Vagina (tissue), 2 donors: Measurements from ENCODE around the gene GTSE1. TPM values are rescaled to one million over a fixed set of nuclear protein-coding genes. Genes with fewer than 3 reads are reported as not detected.

Experiments
- DNase-seq, 2 donors: peaks; one replicate each; pipeline ENCODE4 v3.0.0-alpha.2; 2017; ENCODE audit errors: extremely low spot score in 2 of 2
- H3K27ac ChIP-seq: fragments of 200-600 bp; sonication (generic); one replicate; pipeline ENCODE4 v1.5.1; 2019
- H3K27me3 ChIP-seq: fragments of 200-600 bp; sonication (generic); one replicate; pipeline ENCODE4 v1.5.1; 2019
- H3K36me3 ChIP-seq, 2 donors: fragments of 200-600 bp; sonication (generic); one replicate each; pipeline ENCODE4 v1.5.1; 2017 to 2019
- H3K4me1 ChIP-seq: fragments of 200-600 bp; sonication (generic); one replicate; pipeline ENCODE4 v1.5.1; 2019
- H3K4me3 ChIP-seq, 2 donors: fragments of 200-600 bp; sonication (generic); 1 replicate in 1 of 2; 2 replicates in 1 of 2; pipeline ENCODE4 v1.5.1; 2016 to 2019
- H3K9me3 ChIP-seq: fragments of 200-600 bp; sonication (generic); one replicate; pipeline ENCODE4 v1.5.1; 2019
- CTCF ChIP-seq, 3 experiments: fragments of 450-650 bp in 2 of 3; fragments of 200-600 bp in 1 of 3; sonication (generic) in 1 of 3; IDR thresholded peaks; one replicate each; pipeline ENCODE4 v1.5.1; 2017 to 2019; ENCODE audit warnings: antibody characterized with exemption in 3 of 3, mild to moderate bottlenecking in 2 of 3, moderate library complexity in 2 of 3
- POLR2A ChIP-seq, 2 donors: fragments of 450-650 bp; IDR thresholded peaks; one replicate each; pipeline ENCODE4 v1.6.1; 2017; ENCODE audit warnings: antibody characterized with exemption in 2 of 2, mild to moderate bottlenecking in 2 of 2, moderate library complexity in 2 of 2
- POLR2AphosphoS5 ChIP-seq, 2 donors: sonication (generic); formaldehyde crosslinking; IDR thresholded peaks; one replicate each; pipeline ENCODE4 v1.9.0; 2017; ENCODE audit warnings: antibody characterized with exemption in 2 of 2, mild to moderate bottlenecking in 2 of 2, low read depth in 1 of 2; ENCODE audit not compliant: insufficient read depth in 1 of 2
- intact Hi-C: fragments of 100-400 bp; cut with DNase I; formaldehyde crosslinking; loops from one replicate; pipeline ENCODE4 v1.15.1; 2023
- total RNA-seq: library from RNA; depleted of rRNA; stranded (reverse); fragments of >200 nt; gene quantifications from one replicate; pipeline ENCODE4 v1.2.3, GENCODE V29; 2016

GTSE1 gene
- total RNA-seq, 1 donor from 2014 or later = 2.2 TPM

DNA sequence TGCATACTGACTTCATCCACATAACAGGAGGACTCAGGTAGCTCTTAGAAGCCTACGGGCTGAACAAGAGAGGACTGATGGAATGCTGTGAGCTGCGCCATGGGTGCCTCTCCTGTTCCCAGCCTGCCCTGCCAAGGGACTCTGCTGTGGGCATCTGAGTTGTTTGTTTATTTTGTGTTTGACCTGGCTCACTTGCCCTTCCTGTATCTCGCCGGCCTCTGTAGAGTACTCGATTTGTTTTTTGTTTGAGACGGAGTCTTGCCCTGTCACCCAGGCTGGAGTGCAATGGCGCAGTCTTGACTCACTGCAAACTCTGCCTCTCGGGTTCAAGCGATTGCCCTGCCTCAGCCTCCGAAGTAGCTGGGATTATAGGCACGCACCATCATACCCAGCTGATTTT lies 27.1 kb upstream of the GTSE1 start:
- TF ChIP-seq CTCF (IDR thresholded peaks at IDR 0.05) (no peak), POLR2A (IDR thresholded peaks at IDR 0.05) (no peak), POLR2AphosphoS5 (IDR thresholded peaks at IDR 0.05; ENCODE audit: insufficient read depth in 1 of 2, low read depth in 1 of 2) (no peak)
- Histone ChIP-seq H3K4me3 (peak overlapping the region in 1 of 2 donors; percentile 61), H3K9me3 (no peaks in the 10 kb centered on the region), H3K36me3 (peaks cover 0 to 28% of the 10 kb centered on the region in 2 donors), H3K4me1 (peaks cover 36% of the 10 kb centered on the region), H3K27me3 (no peaks in the 10 kb centered on the region), H3K27ac (no peak overlapping the region)
- intact Hi-C loops = loop anchor here (10.0 kb wide), 2 partner anchors 115 to 145 kb away; partner anchors contain the start of gene PPARA
- DNase-seq = no peak

DNA sequence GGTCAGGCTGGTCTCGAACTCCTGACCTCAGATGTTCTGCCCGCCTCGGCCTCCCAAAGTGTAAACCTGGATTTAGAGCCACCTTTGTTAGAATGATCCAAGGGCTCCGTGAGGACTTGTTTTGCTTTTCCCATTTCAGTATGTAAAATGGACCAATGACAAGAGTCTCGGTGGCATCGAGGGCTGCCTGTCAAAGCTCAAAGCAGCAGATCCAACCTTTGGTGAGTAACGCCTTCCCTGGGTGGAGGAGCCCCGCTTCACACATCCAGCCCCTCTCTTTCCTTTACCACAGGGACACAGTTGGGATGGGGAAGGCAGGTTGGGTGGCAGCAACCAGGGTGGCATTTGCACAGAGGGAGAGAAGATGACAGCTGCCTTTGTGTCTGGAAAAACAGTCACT lies 24.5 kb upstream of the GTSE1 start:
- peaks cover 0 to 47% of the 10 kb centered on the region in 2 donors for H3K36me3 ChIP-seq
- no peaks in the 10 kb centered on the region for H3K9me3 ChIP-seq
- no peak for DNase-seq
- H3K4me1 ChIP-seq = peaks cover 29% of the 10 kb centered on the region
- no peak for TF ChIP-seq POLR2AphosphoS5 (IDR thresholded peaks at IDR 0.05; ENCODE audit: insufficient read depth in 1 of 2, low read depth in 1 of 2)
- TF ChIP-seq CTCF (IDR thresholded peaks at IDR 0.05) = no peak
- no peak for TF ChIP-seq POLR2A (IDR thresholded peaks at IDR 0.05)
- H3K4me3 ChIP-seq = no peak overlapping the region
- H3K27ac ChIP-seq = no peak overlapping the region
- no peaks in the 10 kb centered on the region for H3K27me3 ChIP-seq
- intact Hi-C loops = no loop called here

DNA sequence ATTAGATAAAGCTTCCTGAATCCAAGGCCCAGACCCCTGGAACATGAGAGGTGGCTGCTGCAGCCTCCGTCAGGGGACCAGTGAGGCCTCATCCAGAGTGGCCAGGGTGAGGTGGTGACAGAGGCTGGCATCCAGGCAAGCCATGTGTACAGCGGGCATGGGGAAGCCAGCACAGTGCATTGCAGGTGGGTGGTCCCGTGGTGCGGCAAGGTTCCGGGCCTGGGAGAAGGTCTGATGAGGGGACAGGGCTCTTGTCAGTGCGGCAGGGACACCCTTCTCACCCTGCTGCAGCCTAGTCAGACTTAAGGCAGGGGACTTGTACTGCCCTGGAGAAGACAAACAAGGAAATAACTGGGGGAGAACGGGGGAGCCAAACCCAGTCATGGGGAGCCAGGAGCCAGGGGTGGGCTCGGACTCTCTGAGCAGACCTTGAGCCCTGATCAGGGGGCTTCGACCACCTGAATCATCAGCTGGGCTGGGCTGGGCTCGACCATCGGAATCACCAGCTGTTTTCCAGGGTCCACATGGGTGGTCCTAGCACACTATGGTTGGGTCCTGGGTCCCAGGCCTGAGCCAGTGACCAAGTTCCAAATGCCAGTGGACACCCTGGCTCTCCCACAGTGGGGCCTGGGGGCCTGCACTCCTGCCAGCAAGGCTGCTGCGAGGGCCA lies 23.8 kb upstream of the GTSE1 start:
- Histone ChIP-seq H3K36me3 (peaks cover 0 to 51% of the 10 kb centered on the region in 2 donors), H3K27me3 (no peaks in the 10 kb centered on the region)
- no peak for DNase-seq

GRCh38 chr22:46273432-46274148 lies 23.1 kb upstream of the GTSE1 start:
- no peak for DNase-seq
- H3K27ac ChIP-seq = no peak overlapping the region
- intact Hi-C loops = no loop called here
- H3K4me3 ChIP-seq = no peak overlapping the region
- H3K4me1 ChIP-seq = peaks cover 20% of the 10 kb centered on the region
- peaks cover 0 to 58% of the 10 kb centered on the region in 2 donors for H3K36me3 ChIP-seq
- TF ChIP-seq POLR2A (IDR thresholded peaks at IDR 0.05) = no peak
- TF ChIP-seq POLR2AphosphoS5 (IDR thresholded peaks at IDR 0.05; ENCODE audit: insufficient read depth in 1 of 2, low read depth in 1 of 2) = no peak
- no peak for TF ChIP-seq CTCF (IDR thresholded peaks at IDR 0.05)
- H3K9me3 ChIP-seq = no peaks in the 10 kb centered on the region
- no peaks in the 10 kb centered on the region for H3K27me3 ChIP-seq

More for the DNA sequence above, 23.8 kb upstream of the GTSE1 start:
- Histone ChIP-seq H3K4me1 (peaks cover 25% of the 10 kb centered on the region), H3K27ac (no peak overlapping the region), H3K9me3 (no peaks in the 10 kb centered on the region), H3K4me3 (no peak overlapping the region)
- intact Hi-C loops = no loop called here
- TF ChIP-seq POLR2AphosphoS5 (IDR thresholded peaks at IDR 0.05; ENCODE audit: insufficient read depth in 1 of 2, low read depth in 1 of 2) (no peak), CTCF (IDR thresholded peaks at IDR 0.05) (no peak), POLR2A (IDR thresholded peaks at IDR 0.05) (no peak)

- Histone ChIP-seq H3K36me3 (peaks cover 3 to 66% of the 10 kb centered on the region in 2 donors), H3K9me3 (no peaks in the 10 kb centered on the region), H3K4me1 (peaks cover 12% of the 10 kb centered on the region), H3K4me3 (no peak overlapping the region), H3K27ac (no peak overlapping the region), H3K27me3 (no peaks in the 10 kb centered on the region)
- intact Hi-C loops = no loop called here
- TF ChIP-seq POLR2AphosphoS5 (IDR thresholded peaks at IDR 0.05; ENCODE audit: insufficient read depth in 1 of 2, low read depth in 1 of 2) = no peak
- TF ChIP-seq POLR2A (IDR thresholded peaks at IDR 0.05) = no peak
- TF ChIP-seq CTCF (IDR thresholded peaks at IDR 0.05) = no peak
- no peak for DNase-seq
Measured at GRCh38 chr22:46274381-46274780, 22.3 kb upstream of the GTSE1 start.
